Breast epithelium (tissue), 4 donors: ENCODE measurements around the gene AGR2. TPM values are rescaled to one million over a fixed set of nuclear protein-coding genes. Genes with fewer than 3 reads are reported as not detected.

Experiments used
- DNase-seq, 2 donors: peaks; one replicate each; pipeline ENCODE4 v3.0.0-alpha.2; 2019; ENCODE audit warnings: low spot score in 2 of 2
- H3K27ac ChIP-seq, 2 donors: fragments of 200-600 bp; sonication (generic) in 1 of 2; one replicate each; pipeline ENCODE4 v1.5.1; 2016 to 2019; ENCODE audit warnings: mild to moderate bottlenecking in 1 of 2
- H3K27me3 ChIP-seq, 2 donors: fragments of 200-600 bp; sonication (generic) in 1 of 2; one replicate each; pipeline versions ENCODE4 v1.5.1 to v1.6.0; 2017 to 2019; ENCODE audit warnings: control low read depth in 1 of 2, mild to moderate bottlenecking in 1 of 2
- H3K36me3 ChIP-seq: fragments of 200-600 bp; one replicate; pipeline ENCODE4 v1.5.1; 2019
- H3K4me1 ChIP-seq, 2 donors: fragments of 200-600 bp; sonication (generic); one replicate each; pipeline ENCODE4 v1.5.1; 2016 to 2019; ENCODE audit warnings: control low read depth in 1 of 2
- H3K4me3 ChIP-seq, 3 donors: fragments of 200-600 bp; sonication (generic); 1 replicate in 2 of 3; 2 replicates in 1 of 3; pipeline ENCODE4 v1.5.1; 2016 to 2019; ENCODE audit warnings: mild to moderate bottlenecking in 3 of 3, moderate library complexity in 2 of 3
- H3K9me3 ChIP-seq, 2 donors: fragments of 200-600 bp; sonication (generic) in 1 of 2; one replicate each; pipeline ENCODE4 v1.5.1; 2016 to 2019; ENCODE audit warnings: control low read depth in 1 of 2
- POLR2A ChIP-seq: fragments of 450-650 bp; IDR thresholded peaks from one replicate; pipeline ENCODE4 v1.6.1; 2016; ENCODE audit warnings: antibody characterized with exemption, mild to moderate bottlenecking, moderate library complexity
- POLR2AphosphoS5 ChIP-seq, 3 donors: sonication (generic); formaldehyde crosslinking; IDR thresholded peaks; one replicate each; pipeline ENCODE4 v1.6.1; 2017; ENCODE audit warnings: antibody characterized with exemption in 3 of 3
- intact Hi-C: fragments of 100-400 bp; cut with DNase I; formaldehyde crosslinking; loops from one replicate; pipeline ENCODE4 v1.15.1; 2023; ENCODE audit warnings: low total_unique reads
- total RNA-seq, 3 donors: library from RNA; depleted of rRNA; stranded (reverse); fragments of >200 nt; gene quantifications; one replicate each; pipeline ENCODE4 v1.1.0, GENCODE V29; 2016
- TF ChIP-seq, protein P1 (sequence below), 3 donors: fragments of 450-650 bp; IDR thresholded peaks; one replicate each; pipeline ENCODE4 v1.5.1; 2016 to 2017; ENCODE audit warnings: antibody characterized with exemption in 3 of 3, mild to moderate bottlenecking in 3 of 3, moderate library complexity in 3 of 3

The AGR2 gene
- total RNA-seq, 3 donors from 2014 or later = 72.8 to 156 TPM; not detected in 1

- no peaks in the 10 kb centered on the region for H3K9me3 ChIP-seq
- H3K4me3 ChIP-seq = no peak overlapping the region
- TF ChIP-seq, protein P1, sequence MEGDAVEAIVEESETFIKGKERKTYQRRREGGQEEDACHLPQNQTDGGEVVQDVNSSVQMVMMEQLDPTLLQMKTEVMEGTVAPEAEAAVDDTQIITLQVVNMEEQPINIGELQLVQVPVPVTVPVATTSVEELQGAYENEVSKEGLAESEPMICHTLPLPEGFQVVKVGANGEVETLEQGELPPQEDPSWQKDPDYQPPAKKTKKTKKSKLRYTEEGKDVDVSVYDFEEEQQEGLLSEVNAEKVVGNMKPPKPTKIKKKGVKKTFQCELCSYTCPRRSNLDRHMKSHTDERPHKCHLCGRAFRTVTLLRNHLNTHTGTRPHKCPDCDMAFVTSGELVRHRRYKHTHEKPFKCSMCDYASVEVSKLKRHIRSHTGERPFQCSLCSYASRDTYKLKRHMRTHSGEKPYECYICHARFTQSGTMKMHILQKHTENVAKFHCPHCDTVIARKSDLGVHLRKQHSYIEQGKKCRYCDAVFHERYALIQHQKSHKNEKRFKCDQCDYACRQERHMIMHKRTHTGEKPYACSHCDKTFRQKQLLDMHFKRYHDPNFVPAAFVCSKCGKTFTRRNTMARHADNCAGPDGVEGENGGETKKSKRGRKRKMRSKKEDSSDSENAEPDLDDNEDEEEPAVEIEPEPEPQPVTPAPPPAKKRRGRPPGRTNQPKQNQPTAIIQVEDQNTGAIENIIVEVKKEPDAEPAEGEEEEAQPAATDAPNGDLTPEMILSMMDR (IDR thresholded peaks at IDR 0.05) = no peak
- TF ChIP-seq POLR2AphosphoS5 (IDR thresholded peaks at IDR 0.05) (no peak), POLR2A (no peak)
- no peak for DNase-seq
- no peak overlapping the region for H3K27ac ChIP-seq
- H3K36me3 ChIP-seq = no peaks in the 10 kb centered on the region
- intact Hi-C loops = no loop called here
- H3K27me3 ChIP-seq = no peaks in the 10 kb centered on the region
- no peaks in the 10 kb centered on the region for H3K4me1 ChIP-seq
These were observed 59.2 kb downstream of the AGR2 start for GRCh38 chr7:16745645-16746044.

DNA sequence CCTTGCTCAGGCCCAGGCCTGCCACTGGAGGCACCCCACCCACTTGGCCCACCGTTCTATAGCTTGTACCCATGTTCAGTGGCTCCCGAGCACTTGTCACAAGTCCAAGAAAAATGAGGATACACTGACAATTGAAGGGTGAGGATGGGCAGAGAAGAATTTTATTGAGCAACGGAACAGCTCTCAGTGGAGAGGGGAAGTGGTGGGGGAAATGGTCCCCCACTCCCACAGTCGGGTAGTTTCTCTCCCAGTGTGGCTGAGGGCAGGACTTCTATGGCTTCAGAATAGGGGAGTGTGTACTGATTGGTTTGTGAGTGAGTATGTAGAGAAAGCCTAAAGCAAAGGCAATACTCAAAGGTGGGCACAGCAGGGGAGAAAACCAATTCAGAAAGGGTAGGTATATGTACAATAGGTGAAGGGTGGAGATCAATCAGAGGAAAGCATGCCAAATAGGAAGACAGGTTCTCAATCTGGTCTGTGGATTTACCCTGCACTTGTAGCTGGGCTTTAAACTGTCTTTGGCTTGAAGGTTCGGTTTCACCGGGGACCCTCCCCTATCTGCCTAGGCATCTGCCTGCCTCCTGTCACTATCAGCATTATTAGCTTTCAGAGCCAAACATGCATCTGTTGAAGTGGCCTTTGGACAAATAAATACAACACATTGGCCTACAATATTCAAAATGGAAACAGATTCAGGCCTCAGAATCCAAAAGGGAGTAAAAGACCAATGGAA lies 60.1 kb downstream of the AGR2 start:
- Histone ChIP-seq H3K4me1 (no peaks in the 10 kb centered on the region), H3K27ac (peak overlapping the region in 1 of 2 donors; percentile 22), H3K27me3 (no peaks in the 10 kb centered on the region), H3K4me3 (no peak overlapping the region), H3K36me3 (no peaks in the 10 kb centered on the region), H3K9me3 (no peaks in the 10 kb centered on the region)
- intact Hi-C loops = no loop called here
- no peak for DNase-seq
- TF ChIP-seq, protein P1 (IDR thresholded peaks at IDR 0.05) = no peak
- no peak for TF ChIP-seq POLR2A
- no peak for TF ChIP-seq POLR2AphosphoS5 (IDR thresholded peaks at IDR 0.05)

GRCh38 chr7:16743236-16743635 lies 61.6 kb downstream of the AGR2 start:
- no peaks in the 10 kb centered on the region for H3K27me3 ChIP-seq
- no peaks in the 10 kb centered on the region for H3K36me3 ChIP-seq
- H3K9me3 ChIP-seq = no peaks in the 10 kb centered on the region
- intact Hi-C loops = no loop called here
- no peaks in the 10 kb centered on the region for H3K4me1 ChIP-seq
- no peak overlapping the region for H3K27ac ChIP-seq
- no peak for DNase-seq
- TF ChIP-seq, protein P1 (IDR thresholded peaks at IDR 0.05) = no peak
- no peak for TF ChIP-seq POLR2AphosphoS5 (IDR thresholded peaks at IDR 0.05)
- TF ChIP-seq POLR2A = no peak
- H3K4me3 ChIP-seq = no peak overlapping the region

- intact Hi-C loops = no loop called here
- H3K27me3 ChIP-seq = no peaks in the 10 kb centered on the region
- TF ChIP-seq, protein P1 (IDR thresholded peaks at IDR 0.05) = no peak
- TF ChIP-seq POLR2AphosphoS5 (IDR thresholded peaks at IDR 0.05) (no peak), POLR2A (no peak)
- no peak overlapping the region for H3K27ac ChIP-seq
- no peaks in the 10 kb centered on the region for H3K36me3 ChIP-seq
- DNase-seq = no peak
- no peaks in the 10 kb centered on the region for H3K9me3 ChIP-seq
- no peaks in the 10 kb centered on the region for H3K4me1 ChIP-seq
- no peak overlapping the region for H3K4me3 ChIP-seq
These were observed 62.3 kb downstream of the AGR2 start for GRCh38 chr7:16742547-16742946.

Other genes starting within 250 kb of the AGR2 start
- 10 to 100 TPM; 14.9 to 24.4 (median 18.4) TPM for gene ANKMY2, start 159.2 kb downstream of the AGR2 start, total RNA-seq
- 10 to 100 TPM; 55.7 to 68.8 (median 68.2) TPM for gene BZW2, start 158.8 kb downstream of the AGR2 start, total RNA-seq
- gene TSPAN13, start 51.2 kb downstream of the AGR2 start, total RNA-seq = 10 to 100 TPM; 10.2 to 73.8 (median 42.6) TPM
- gene AGR3, start 77.0 kb upstream of the AGR2 start, total RNA-seq = 10 to 100 TPM in 2 of 3 donors, not detected in 1; 32.1 to 37.3 TPM